Endothelial cell of umbilical vein (primary cell): ENCODE measurements around the gene HGF. TPM values are rescaled to one million over a fixed set of nuclear protein-coding genes. Genes with fewer than 3 reads are reported as not detected.

Experiments
- BruUV-seq: library from RNA; stranded (reverse); fragments of 400-500 nt; replicated peaks from 2 replicates; lab custom pipeline; 2021; lab: Mats Ljungman, UMichigan
- CTCF ChIA-PET: fragments of 300-600, 350-600 bp; sonication (Branson Sonifier 250); formaldehyde crosslinking; loops from one replicate; lab custom pipeline; 2021; ENCODE audit warnings: antibody characterized with exemption, inconsistent platforms; lab: Charles Lee
- POLR2A ChIA-PET: fragments of 300-600, 350-600 bp; sonication (Branson Sonifier 250); formaldehyde crosslinking; loops from one replicate; lab custom pipeline; 2021; ENCODE audit warnings: antibody characterized with exemption, inconsistent platforms; lab: Charles Lee
- DNase-seq: peaks from one replicate; pipeline ENCODE4 v3.0.0-alpha.2; 2011; ENCODE audit warnings: low read depth, low spot score
- FAIRE-seq: peaks from 2 replicates; lab custom pipeline; 2011; peaks lifted over from hg19 to GRCh38; lab: Jason Lieb, UNC
- H2AFZ ChIP-seq: 2 replicates; pipeline ENCODE4 v1.6.0; 2012; ENCODE audit warnings: low read depth, low read length, control low read depth, inconsistent platforms
- H3K27ac ChIP-seq: 2 replicates; pipeline ENCODE4 v1.5.1; 2011; ENCODE audit warnings: low read depth, mild to moderate bottlenecking, control low read depth, low read length, moderate library complexity; ENCODE audit not compliant: insufficient read depth
- H3K27me3 ChIP-seq, 2 experiments: 2 replicates each; pipeline versions ENCODE4 v1.6.0 to v1.6.1; 2011; ENCODE audit warnings: low read length in 2 of 2, mixed read lengths in 1 of 2; ENCODE audit not compliant: control insufficient read depth in 2 of 2, insufficient read depth in 2 of 2
- H3K36me3 ChIP-seq, 2 experiments: 2 replicates in 1 of 2; 3 replicates in 1 of 2; pipeline ENCODE4 v1.5.1; 2011; ENCODE audit warnings: low read length in 2 of 2, mild to moderate bottlenecking in 1 of 2, moderate library complexity in 1 of 2; ENCODE audit not compliant: control insufficient read depth in 2 of 2, insufficient read depth in 2 of 2; ENCODE audit errors: extremely low read depth in 1 of 2
- H3K4me1 ChIP-seq: 3 replicates; pipeline ENCODE4 v1.5.1; 2011; ENCODE audit warnings: mild to moderate bottlenecking, low read length; ENCODE audit not compliant: control insufficient read depth, insufficient read depth; ENCODE audit errors: extremely low read depth
- H3K4me2 ChIP-seq: 2 replicates; pipeline ENCODE4 v1.6.1; 2011; ENCODE audit warnings: low read length, control low read depth, mixed read lengths; ENCODE audit not compliant: insufficient read depth
- H3K4me3 ChIP-seq, 3 experiments: fragments of 200-600 bp in 1 of 3; sonication (generic), shearing (Covaris generic) in 1 of 3; replicated peaks in 1 of 3; 2 replicates each; pipeline ENCODE4 v1.5.1; 2011 to 2016; ENCODE audit warnings: control low read depth in 3 of 3, low read length in 3 of 3, mild to moderate bottlenecking in 2 of 3, inconsistent platforms in 1 of 3, low read depth in 1 of 3, moderate library complexity in 1 of 3; ENCODE audit not compliant: insufficient read depth in 1 of 3
- H3K79me2 ChIP-seq: 2 replicates; pipeline ENCODE4 v1.6.0; 2012; ENCODE audit warnings: low read length, inconsistent platforms; ENCODE audit not compliant: control insufficient read depth, insufficient read depth
- H3K9ac ChIP-seq: replicated peaks from 2 replicates; pipeline ENCODE3; 2011; ENCODE audit warnings: low read length, control low read depth; ENCODE audit not compliant: insufficient read depth; ENCODE audit errors: extremely low read depth
- H3K9me1 ChIP-seq: replicated peaks from 3 replicates; pipeline ENCODE4 v1.6.0; 2011; ENCODE audit warnings: mild to moderate bottlenecking, low read length; ENCODE audit not compliant: control insufficient read depth, insufficient read depth; ENCODE audit errors: extremely low read depth
- H3K9me3 ChIP-seq: replicated peaks from 2 replicates; pipeline ENCODE4 v1.5.1; 2012; ENCODE audit warnings: low read length, inconsistent platforms; ENCODE audit not compliant: control insufficient read depth, insufficient read depth
- H4K20me1 ChIP-seq: replicated peaks from 2 replicates; pipeline ENCODE3; 2011; ENCODE audit warnings: mild to moderate bottlenecking, low read length; ENCODE audit not compliant: control insufficient read depth, insufficient read depth; ENCODE audit errors: extremely low read depth
- CTCF ChIP-seq, 2 donors: IDR thresholded peaks; 1 replicate in 1 of 2; 2 replicates in 1 of 2; pipeline ENCODE4 v1.5.1; 2011; ENCODE audit warnings: low read length in 2 of 2, mild to moderate bottlenecking in 2 of 2, moderate library complexity in 2 of 2, control low read depth in 1 of 2, inconsistent platforms in 1 of 2, low read depth in 1 of 2; ENCODE audit not compliant: insufficient read depth in 1 of 2; ENCODE audit errors: extremely low read depth in 1 of 2
- EZH2 ChIP-seq: IDR thresholded peaks from 2 replicates; pipeline ENCODE4 v1.6.1; 2012; ENCODE audit warnings: borderline replicate concordance, low read depth, mild to moderate bottlenecking, moderate library complexity, low read length, inconsistent platforms; ENCODE audit not compliant: severe bottlenecking
- FOS ChIP-seq: IDR thresholded peaks from 2 replicates; pipeline ENCODE4 v1.6.1; 2011; ENCODE audit warnings: mild to moderate bottlenecking, low read length, moderate library complexity, borderline replicate concordance; ENCODE audit not compliant: insufficient read depth
- GATA2 ChIP-seq: IDR thresholded peaks from 2 replicates; pipeline ENCODE4 v1.7.0; 2011; ENCODE audit warnings: low read depth, mild to moderate bottlenecking, moderate library complexity, mixed read lengths, low read length; ENCODE audit not compliant: insufficient read length, insufficient read depth
- JUN ChIP-seq: IDR thresholded peaks from 2 replicates; pipeline ENCODE4 v1.6.1; 2011; ENCODE audit warnings: borderline replicate concordance, low read depth; ENCODE audit not compliant: insufficient read length, insufficient read depth
- MAX ChIP-seq: IDR thresholded peaks from 2 replicates; pipeline ENCODE4 v1.6.1; 2011; ENCODE audit not compliant: insufficient read depth, insufficient read length
- MYC ChIP-seq: IDR thresholded peaks from one replicate; pipeline ENCODE4 v1.6.1; 2011; ENCODE audit warnings: mild to moderate bottlenecking, low read depth, low read length
- POLR2A ChIP-seq: IDR thresholded peaks from 2 replicates; pipeline ENCODE4 v1.6.1; 2012; ENCODE audit warnings: low read depth, mild to moderate bottlenecking, control low read depth, low read length
- POLR2AphosphoS5 ChIP-seq: IDR thresholded peaks from 2 replicates; pipeline ENCODE4 v1.6.1; 2012; ENCODE audit warnings: low read depth, mild to moderate bottlenecking, control low read depth, low read length, moderate library complexity; ENCODE audit not compliant: insufficient read depth
- dilution Hi-C: fragments of 300-500 bp; cut with MboI; formaldehyde crosslinking; loops from one replicate; pipeline ENCODE4 v1.15.0; 2019; ENCODE audit warnings: low sequenced_read_pairs; ENCODE audit not compliant: extremely low pct_ligation_motif_present
- intact Hi-C: fragments of 100-400 bp; cut with micrococcal nuclease; formaldehyde crosslinking; loops from one replicate; pipeline ENCODE4 v1.10.0; 2022
- polyA plus RNA-seq, 4 experiments: library from polyadenylated mRNA; depleted of rRNA in 3 of 4; stranded (reverse) in 3 of 4; unstranded in 1 of 4; fragments of >200 nt; gene quantifications; 2 replicates each; pipeline versions ENCODE4 v1.2.1 to v1.2.3, GENCODE V29; 2011 to 2012; ENCODE audit warnings: missing spikeins in 1 of 4
- total RNA-seq: library from RNA; stranded (reverse); gene quantifications from 2 replicates; pipeline ENCODE4 v1.2.3, GENCODE V29; 2021

HGF gene
- total and polyA plus RNA-seq, 2 donors (not counting 3 experiments of a cell fraction or from before 2014, with no cell fraction given): 0.15 to 0.18 TPM

GRCh38 chr7:81676813-81677212 is 93.0 kb downstream of the HGF start:
- Histone ChIP-seq H3K9me1 (no peaks in the 10 kb centered on the region), H3K36me3 (no peaks in the 10 kb centered on the region), H3K9ac (no peak overlapping the region), H3K27me3 (no peaks in the 10 kb centered on the region), H2AFZ (no peak overlapping the region), H3K4me1 (peaks cover 10% of the 10 kb centered on the region), H4K20me1 (no peaks in the 10 kb centered on the region), H3K4me2 (no peak overlapping the region), H3K9me3 (no peaks in the 10 kb centered on the region), H3K27ac (no peak overlapping the region), H3K4me3 (no peak overlapping the region), H3K79me2 (no peaks in the 10 kb centered on the region)
- POLR2A ChIA-PET: interaction anchor here (0.6 kb wide), 1 partner anchor 902 kb away, joined by 3 read pairs; no protein-coding TSS in a partner anchor
- TF ChIP-seq POLR2AphosphoS5 (no peak), CTCF (IDR thresholded peaks at IDR 0.05; ENCODE audit: extremely low read depth in 1 of 2, insufficient read depth in 1 of 2, low read depth in 1 of 2, low read length in 2 of 2) (no peak), MAX (no peak), JUN (no peak), MYC (no peak), EZH2 (no peak), POLR2A (no peak), FOS (no peak), GATA2 (no peak)
- dilution Hi-C loops: no loop called here
- intact Hi-C loops: no loop called here
- no TSS peak for BruUV-seq
- FAIRE-seq: no peak
- no peak for DNase-seq
- CTCF ChIA-PET: no interaction called here
